Activated CD4-positive, alpha-beta T cell treated with anti-CD3 and anti-CD28 coated beads, Interleukin-2, amount 50 U/mL, for 4 hours (primary cell): ENCODE measurements around the gene SLC25A44.

Source experiments
- DNase-seq, 2 experiments: peaks; one replicate each; pipeline ENCODE4 v3.0.0-alpha.2; 2020

Gene SLC25A44

DNA sequence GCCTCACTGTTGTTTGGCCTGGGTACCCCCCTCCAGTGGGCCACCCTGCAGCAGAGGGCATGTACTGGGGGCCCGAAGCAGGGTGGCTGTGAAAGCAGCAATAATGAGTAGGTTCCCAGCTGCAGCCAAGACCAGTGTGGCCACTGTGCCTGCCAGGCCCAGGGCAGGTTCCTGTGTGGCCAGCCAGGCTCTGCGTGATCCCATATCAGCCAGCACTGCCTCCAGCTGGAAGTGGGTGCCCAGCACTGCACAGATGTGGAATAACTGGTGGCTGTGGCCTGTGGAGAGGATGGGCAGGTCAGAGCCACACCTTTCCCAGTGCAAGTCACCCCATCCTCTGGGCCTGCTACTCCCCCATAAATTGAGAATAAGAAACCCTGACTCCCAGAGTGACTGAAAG, 50.2 kb downstream of the SLC25A44 start:
- DNase-seq: no peak

- DNase-seq: no peak
Observed at GRCh38 chr1:156244712-156245111, 50.8 kb downstream of the SLC25A44 start.

DNA sequence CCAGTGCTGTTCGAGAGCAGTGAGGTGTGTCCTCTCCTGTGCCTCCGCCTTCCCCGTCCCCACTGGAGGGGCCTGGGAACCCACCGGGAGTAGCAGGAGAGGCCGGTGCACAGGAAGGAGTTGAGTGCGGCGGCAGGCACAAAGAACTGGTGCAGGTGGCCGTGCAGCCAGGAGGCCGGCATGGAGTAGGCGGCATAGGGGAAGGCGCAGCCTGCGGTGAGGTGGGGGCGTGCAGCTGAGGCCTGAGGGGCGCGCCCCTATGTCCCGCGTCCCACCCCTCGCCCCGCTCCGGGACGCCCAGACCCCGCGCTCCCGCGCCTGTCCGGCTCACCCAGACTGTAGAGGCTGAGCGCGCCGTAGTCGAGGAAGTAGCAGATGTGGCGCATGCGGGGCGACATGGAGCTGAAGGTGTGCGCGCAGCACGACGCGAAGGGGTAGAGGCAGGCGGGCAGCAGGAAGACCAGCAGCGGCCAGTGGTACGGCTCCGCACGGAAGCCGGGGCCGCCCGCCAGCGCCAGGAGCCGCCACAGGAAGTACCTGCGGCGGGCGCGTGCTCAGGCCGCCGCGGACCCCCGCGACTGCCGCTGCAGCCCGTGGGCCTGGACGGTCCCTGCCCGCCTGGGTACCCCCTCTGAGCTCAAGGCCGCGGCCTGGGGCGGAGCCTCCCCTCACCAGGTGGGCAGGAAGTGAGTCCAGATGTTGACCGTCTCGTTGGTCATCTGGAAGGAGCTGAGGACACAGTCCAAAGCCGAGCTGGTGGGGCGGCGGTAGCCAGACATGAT, 51.7 kb downstream of the SLC25A44 start:
- peak in 1 of 2 experiments; percentile 19 for DNase-seq

DNA sequence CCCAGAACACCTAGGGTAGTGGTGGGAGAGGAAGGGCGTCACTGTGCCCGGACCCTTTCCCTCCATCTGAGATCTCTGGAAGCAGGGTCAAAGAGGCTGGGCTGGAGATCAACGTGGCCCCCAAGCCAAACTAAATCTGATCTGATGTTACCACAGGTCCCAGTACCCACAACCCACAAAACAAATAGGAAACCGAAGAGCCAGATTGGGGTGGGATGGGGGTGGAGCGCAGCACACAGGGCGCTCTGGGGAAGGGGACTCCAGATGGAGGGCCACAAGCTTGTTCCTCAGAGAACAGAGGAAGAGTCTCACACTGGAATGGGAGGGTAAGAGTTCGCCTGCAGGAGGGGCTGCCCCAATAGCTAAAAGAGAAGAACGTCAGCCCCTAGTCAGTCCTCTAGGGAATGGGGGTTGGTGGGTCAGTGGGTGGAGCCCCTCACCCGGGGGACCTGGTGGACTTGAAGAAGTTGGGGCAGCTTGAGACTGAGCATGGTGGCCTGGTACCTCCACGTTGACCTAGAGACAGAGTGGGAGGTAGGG, 52.4 kb downstream of the SLC25A44 start:
- DNase-seq: no peak

GRCh38 chr1:156246781-156247459, 53.0 kb downstream of the SLC25A44 start:
- DNase-seq: no peak

DNA sequence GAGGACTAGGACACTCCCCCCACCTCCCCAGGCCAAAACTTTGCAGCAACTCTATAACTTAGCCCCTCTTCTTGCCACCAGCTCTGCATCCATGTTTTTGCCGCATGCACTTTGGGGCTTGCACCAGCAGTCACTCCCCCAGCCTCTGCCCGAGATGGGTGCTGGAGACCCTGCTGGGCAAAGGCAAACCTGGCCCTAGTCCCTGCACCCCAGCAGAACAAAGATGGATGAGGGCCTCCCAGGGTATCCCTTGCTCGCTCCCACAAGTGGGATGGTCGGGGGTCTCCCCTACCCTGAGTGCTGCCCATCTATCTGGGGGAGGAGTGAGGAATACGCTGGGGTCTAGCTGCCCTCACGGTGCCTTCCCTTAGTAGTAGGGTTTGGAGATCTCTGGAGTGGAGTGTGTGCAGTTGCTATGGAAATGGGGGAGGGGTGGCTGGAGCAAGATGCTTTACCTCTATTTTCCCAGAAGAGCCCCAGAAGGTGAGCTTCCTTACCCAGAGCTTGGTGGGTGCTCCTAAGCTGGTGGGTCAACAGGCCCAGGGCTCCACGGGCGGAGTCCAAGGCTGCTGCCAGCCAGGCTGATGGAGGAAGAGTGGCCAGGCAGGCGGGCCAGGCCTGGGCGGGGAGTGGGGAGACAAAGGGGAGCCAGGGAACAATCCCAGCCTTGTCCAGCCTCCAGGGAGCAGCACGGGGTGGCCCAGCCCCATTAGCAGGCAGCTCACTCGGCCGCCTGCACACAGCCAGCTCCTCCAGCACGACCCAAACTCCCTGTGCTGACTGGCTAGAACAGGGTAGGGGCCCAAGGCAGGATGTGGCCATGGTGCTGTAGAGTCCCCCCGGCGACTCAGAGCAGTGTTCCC, 53.8 kb downstream of the SLC25A44 start, which contains the start of gene PAQR6:
TSS of gene PAQR6 (minus strand) at position 597 of the 863 bp plus-strand sequence. CDS start 1,325 bp downstream, outside the sequence.
- no peak for DNase-seq

GRCh38 chr1:156248323-156248683, 54.4 kb downstream of the SLC25A44 start:
- DNase-seq: no peak

- no peak for DNase-seq
Observed at GRCh38 chr1:156249593-156249992, 55.7 kb downstream of the SLC25A44 start.

DNA sequence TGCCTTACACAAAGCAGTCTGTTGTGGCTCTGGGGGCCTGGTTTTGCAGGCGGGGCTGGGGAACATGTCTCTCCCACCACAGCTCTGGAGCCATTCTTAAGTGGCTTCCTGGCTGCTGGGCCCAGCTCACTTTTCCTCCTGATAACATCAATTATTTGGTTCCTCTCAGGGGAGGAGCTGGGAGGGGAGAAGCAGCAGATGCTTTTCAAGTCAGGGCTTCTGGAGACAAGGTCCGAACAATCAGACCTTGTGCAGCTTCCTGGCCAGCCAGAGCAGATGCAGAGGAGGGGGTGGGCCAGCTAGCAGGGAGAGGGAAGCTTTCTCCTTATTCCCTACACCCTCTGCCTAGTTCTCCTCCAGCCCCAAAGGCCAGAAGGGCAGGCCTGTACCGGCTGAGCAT, 57.6 kb downstream of the SLC25A44 start:
- DNase-seq: no peak

DNA sequence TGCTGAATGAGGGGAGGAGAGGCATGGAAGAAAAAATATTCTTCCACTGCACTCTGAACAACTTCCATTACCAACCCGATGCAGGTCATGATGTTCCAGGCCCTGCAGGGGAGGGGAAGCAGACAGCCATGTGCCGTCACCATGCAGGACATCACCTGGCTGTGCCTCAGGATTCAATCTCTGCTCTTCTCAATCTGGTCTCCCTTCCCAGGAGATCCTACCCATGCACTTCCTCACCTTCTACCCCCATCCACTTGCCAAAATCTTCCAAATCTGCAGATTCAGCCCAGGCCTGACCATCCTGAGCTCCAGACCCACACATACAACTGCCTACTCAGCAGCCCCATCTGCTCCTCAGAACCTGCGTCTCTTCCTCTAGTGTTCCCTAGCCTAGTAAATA, 59.7 kb downstream of the SLC25A44 start:
- no peak for DNase-seq

DNA sequence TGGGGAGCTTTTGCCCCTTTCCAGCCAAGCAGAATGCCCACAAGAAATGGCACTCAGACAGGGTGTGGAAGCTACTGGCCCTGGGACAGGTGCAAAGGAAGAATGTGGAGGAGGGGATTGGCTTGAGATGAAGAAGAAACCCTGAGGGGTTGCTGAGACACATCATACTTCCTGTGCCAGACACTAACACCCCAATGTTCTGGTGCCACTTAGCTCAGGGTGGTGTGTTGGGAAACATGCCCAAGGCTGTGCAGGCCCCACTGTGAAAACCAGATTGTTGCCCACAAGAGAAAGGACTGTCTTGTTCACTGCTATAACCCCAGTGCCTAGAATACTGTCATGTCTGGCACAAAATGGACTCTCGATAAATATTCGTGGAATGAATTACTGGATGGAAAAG, 63.8 kb downstream of the SLC25A44 start:
- no peak for DNase-seq

GRCh38 chr1:156258859-156259258, 65.0 kb downstream of the SLC25A44 start:
- no peak for DNase-seq

GRCh38 chr1:156259805-156260204, 65.9 kb downstream of the SLC25A44 start:
- DNase-seq: no peak

GRCh38 chr1:156260896-156261295, 67.0 kb downstream of the SLC25A44 start:
- no peak for DNase-seq
